ENCODE data around the gene SPTB.

The SPTB gene

GRCh38 chr14:64729386-64730060 lies 150.2 kb downstream of the SPTB start:
- no peak for DNase-seq (ENCODE audit: low read depth)

- no peak for DNase-seq (ENCODE audit: low read depth)
These were observed 150.9 kb downstream of the SPTB start for GRCh38 chr14:64728856-64729255.

- DNase-seq (ENCODE audit: low read depth), result no peak
These were observed 151.6 kb downstream of the SPTB start for GRCh38 chr14:64728106-64728505.

DNA sequence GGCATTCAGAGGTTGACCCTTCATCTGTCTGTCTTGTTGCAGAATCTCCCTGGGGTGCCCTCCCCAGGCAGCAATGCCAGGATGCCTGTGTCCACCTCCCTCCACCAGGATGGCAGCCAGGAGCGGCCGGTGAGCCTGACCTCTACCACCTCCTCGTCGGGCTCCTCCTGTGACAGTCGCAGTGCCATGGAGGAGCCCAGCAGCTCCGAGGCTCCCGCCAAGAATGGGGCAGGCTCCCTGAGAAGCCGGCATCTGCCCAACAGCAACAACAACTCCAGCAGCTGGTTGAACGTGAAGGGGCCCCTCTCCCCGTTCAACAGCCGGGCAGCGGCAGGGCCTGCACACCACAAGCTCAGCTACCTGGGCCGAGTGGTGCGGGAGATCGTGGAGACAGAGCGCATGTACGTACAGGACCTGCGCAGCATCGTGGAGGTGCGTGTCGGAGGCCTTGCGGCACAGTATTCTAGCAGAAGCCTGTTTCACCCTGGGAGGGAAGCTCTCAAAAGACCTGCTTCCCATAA lies 152.1 kb downstream of the SPTB start:
- no peak for DNase-seq (ENCODE audit: low read depth)

GRCh38 chr14:64726585-64726890 lies 153.2 kb downstream of the SPTB start:
- no peak for DNase-seq (ENCODE audit: low read depth)

- no peak for DNase-seq (ENCODE audit: low read depth)
These were observed 153.7 kb downstream of the SPTB start for GRCh38 chr14:64725879-64726584.

DNA sequence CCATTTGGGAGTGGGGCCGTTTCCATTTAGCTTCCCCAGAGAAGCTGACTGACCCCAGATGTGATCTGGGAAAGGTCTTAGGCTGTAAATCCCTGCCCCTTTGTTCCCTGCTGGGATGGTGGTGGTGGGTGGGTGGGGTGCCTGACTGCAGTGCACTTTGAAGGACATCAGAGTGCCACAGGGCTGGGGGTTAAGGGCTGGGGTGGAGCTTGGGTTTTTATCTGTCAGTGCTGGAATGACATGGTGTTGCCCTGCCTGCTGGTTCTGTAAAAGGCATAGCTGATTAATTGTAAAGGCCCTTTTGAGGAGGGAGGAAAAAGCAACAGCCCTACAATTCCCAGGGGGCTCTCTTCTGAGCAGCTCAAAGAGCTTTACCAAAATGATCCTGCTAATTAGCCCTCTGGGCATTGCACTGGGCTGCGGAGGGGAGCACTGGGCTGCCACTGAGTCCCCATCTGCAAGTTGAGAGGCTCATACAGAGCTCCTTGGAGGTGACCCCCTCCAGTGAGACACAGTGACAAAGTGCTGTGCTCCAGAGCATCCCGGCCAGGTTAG lies 154.4 kb downstream of the SPTB start:
- DNase-seq (ENCODE audit: low read depth), result no peak

DNA sequence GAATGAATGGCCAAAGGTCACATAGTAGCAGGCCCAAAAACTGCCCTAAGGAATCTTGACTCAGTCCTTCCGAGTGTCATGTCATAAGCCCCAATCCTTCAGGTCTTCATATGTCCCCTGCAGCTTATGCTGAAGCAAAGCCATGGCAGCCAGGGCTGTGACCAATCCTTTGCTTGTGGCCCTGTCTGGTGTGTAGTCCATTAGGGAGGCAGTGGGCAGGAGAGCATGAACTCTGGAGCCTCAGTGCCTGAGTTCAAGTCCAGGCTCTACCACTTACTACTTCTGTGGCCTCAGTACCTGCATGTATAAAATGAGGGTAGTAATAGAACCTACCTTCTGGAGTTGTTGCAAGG lies 155.2 kb downstream of the SPTB start:
- DNase-seq (ENCODE audit: low read depth), result no peak

DNA sequence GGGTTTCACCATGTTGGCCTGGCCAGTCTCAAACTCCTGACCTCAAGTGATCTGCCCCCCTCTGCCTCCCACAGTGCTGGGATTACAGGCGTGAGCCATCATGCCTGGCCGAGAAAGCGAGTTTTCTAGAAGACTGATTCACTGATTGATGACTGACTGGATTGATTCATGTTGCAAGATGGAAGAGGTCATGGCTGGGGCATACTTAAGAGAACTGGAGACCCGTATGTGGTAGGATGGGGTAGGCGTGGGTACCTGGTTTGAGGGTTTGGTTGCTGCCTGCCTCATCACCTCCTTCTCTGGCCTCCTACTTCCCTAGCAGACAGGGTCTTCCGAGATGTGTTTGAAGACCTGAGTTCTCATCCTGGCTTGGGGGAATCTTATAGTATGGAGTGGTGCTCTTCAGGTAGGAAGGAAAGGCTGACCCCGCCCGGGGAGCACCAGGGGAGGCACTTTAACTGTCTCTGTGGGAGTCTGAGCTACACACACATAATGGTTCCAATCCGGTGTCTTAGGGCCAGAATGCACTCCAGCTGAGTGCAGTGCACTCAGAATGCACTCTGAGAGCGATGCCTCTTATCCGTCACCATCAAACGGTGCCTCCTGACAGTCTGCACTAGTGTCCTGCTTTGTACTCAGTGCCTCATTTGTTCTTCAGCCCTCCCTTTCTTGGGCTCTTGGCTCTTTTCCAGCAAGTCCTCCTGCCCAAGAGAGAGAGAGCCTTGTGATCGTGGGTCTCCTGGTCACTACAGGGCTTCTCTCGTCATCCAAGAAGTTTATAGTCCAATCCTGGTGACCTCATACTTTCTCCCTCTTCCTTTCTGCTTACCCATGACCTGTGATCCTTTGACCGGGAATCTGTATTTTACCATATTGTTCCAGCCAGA lies 155.8 kb downstream of the SPTB start:
- no peak for DNase-seq (ENCODE audit: low read depth)

GRCh38 chr14:64722842-64723447 lies 156.8 kb downstream of the SPTB start:
- DNase-seq (ENCODE audit: low read depth), result no peak

GRCh38 chr14:64721899-64722298 lies 157.8 kb downstream of the SPTB start:
- no peak for DNase-seq (ENCODE audit: low read depth)

DNA sequence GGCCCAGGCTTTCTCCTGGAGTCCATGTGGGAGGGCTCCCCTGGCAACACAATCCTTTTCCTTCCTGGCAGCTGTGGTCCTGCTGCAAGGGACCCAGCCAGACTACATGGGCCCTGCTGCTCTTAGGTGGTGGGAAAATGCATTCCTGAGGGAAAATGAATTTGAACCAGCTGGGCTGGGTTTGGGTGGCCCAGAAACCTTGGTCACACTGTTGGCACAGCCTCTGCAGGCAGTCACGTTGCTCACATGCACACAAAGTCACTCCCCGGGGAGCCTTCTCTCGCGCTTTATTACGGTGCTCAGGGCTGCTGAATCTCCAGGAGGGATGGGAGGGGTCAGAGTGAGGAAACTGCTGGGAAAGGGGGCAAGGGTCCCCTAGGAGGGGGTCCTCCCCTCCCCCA lies 158.3 kb downstream of the SPTB start:
- DNase-seq (ENCODE audit: low read depth), result no peak

DNA sequence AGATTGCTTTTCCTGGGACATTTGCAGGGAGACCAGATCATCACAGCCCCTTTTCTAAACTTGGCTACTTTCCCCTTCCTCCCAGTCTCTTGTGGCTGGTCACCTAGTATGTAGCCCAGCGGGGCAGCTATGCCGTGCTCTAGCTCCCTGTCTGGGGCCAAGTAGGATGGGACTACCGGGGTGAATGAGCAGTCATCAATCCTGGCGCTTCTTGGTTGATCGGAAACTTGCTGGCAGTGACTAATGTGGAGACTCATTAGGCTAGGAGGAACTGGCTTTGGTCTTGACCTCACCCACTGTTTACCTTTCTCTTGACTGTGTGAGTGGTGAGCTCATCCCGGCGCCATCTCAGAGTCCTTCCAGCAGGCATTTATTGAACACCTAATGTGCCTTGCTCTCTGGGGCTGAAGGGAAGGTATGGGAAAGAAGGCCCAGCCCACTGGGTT lies 159.6 kb downstream of the SPTB start:
- no peak for DNase-seq (ENCODE audit: low read depth)

GRCh38 chr14:64719601-64720000 lies 160.1 kb downstream of the SPTB start:
- no peak for DNase-seq (ENCODE audit: low read depth)

DNA sequence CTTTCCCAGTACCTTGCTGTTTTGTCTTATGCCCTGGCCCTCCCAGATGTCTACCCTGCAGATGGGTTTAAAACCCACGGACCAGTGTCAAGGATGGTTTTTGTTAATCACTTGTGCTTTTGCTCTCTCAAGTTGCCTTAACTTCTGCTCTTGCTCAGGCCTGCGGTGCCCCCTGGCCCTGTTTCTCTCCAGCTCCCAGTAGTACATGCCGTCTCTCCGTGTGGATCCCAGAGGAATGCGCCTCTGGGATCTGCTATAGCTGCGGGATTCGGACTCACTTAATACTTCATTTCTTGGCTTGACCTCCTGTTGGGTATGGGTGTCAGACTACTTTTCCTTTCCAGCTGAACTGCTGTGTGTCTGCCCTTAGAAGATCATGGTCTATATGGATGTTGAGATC lies 160.9 kb downstream of the SPTB start:
- DNase-seq (ENCODE audit: low read depth), result no peak

GRCh38 chr14:64717870-64718269 lies 161.8 kb downstream of the SPTB start:
- DNase-seq (ENCODE audit: low read depth), result no peak

- DNase-seq (ENCODE audit: low read depth), result no peak
These were observed 163.9 kb downstream of the SPTB start for GRCh38 chr14:64715628-64716412.

GRCh38 chr14:64715146-64715627 lies 164.5 kb downstream of the SPTB start:
- no peak for DNase-seq (ENCODE audit: low read depth)

DNA sequence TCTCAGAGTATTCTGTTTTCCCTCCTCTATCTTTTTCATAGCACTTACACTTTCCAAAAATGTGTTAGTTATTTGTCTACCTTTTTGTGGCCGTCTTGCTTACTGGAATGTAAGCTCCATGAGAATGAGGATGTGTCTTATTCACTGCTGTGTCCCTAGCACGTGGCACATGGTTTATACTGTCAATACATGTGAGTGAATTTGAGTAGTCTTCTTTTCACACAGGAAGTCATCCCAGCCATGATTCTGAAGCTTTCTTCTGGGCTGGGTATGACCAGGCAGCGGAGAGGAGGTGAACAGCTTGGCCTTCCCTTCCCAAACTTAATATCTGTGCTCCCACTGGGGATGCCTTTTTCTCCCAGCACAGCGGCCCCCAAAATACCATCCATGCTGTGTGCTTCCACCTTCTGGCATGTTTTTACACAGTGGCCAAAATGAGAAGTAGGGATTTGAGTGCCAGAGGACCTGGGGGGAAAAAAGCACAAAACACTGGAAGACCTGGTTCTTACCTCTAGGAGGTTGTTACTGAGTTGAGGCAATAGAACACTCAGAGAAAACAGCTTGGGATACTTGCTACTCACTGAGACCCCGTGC lies 165.2 kb downstream of the SPTB start:
- DNase-seq (ENCODE audit: low read depth), result no peak

GRCh38 chr14:64713677-64714076 lies 166.0 kb downstream of the SPTB start:
- no peak for DNase-seq (ENCODE audit: low read depth)

DNA sequence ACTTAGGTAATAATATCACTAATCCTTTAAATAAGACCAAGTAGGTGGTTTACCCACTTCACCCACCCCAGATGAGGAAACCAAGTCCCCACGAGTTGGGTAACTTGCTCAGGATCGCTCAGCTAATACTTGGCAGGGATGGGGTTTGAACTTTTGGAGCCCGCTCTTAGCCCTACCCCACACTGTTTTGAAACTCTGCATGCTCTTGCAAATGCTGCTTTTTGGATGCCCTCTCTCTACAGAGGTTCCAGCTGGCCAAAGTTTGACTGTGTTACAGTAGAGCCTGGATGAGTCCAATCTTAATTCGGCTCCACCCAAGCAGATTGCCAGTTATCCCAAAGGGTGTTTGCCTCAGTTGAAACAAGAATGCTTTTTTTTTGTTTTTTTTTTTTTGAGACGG lies 168.7 kb downstream of the SPTB start:
- no peak for DNase-seq (ENCODE audit: low read depth)

Measured in stimulated activated CD8-positive, alpha-beta memory T cell treated with anti-CD3 and anti-CD28 coated beads, Interleukin-15, amount 100 ng/mL, for 1 hour (primary cell).